Kidney capillary endothelial cell (primary cell): Measurements from ENCODE around the gene FNDC3B.

ENCODE experiments used
- DNase-seq: peaks from one replicate; pipeline ENCODE4 v3.0.0-alpha.2; 2018; ENCODE audit warnings: low spot score

Gene FNDC3B

GRCh38 chr3:172170841-172171240, 131.5 kb downstream of the FNDC3B start:
- no peak for DNase-seq

- DNase-seq, result no peak
These were observed 132.2 kb downstream of the FNDC3B start for GRCh38 chr3:172171396-172172075.

GRCh38 chr3:172173316-172174254, 134.2 kb downstream of the FNDC3B start:
- DNase-seq, result no peak

GRCh38 chr3:172174513-172175253, 135.3 kb downstream of the FNDC3B start:
- DNase-seq, result no peak

- DNase-seq, result no peak
These were observed 135.8 kb downstream of the FNDC3B start for GRCh38 chr3:172175254-172175599.

- DNase-seq, result peak; percentile 20
These were observed 136.8 kb downstream of the FNDC3B start for GRCh38 chr3:172176061-172176770.

- no peak for DNase-seq
These were observed 137.7 kb downstream of the FNDC3B start for GRCh38 chr3:172177046-172177445.

- no peak for DNase-seq
These were observed 138.5 kb downstream of the FNDC3B start for GRCh38 chr3:172177803-172178316.

GRCh38 chr3:172179680-172180399, 140.5 kb downstream of the FNDC3B start:
- no peak for DNase-seq

GRCh38 chr3:172180473-172180872, 141.1 kb downstream of the FNDC3B start:
- DNase-seq, result no peak

- peak; percentile 92 for DNase-seq
These were observed 142.7 kb downstream of the FNDC3B start for GRCh38 chr3:172181932-172182586.

GRCh38 chr3:172182797-172183196, 143.4 kb downstream of the FNDC3B start:
- no peak for DNase-seq

GRCh38 chr3:172184106-172184822, 144.9 kb downstream of the FNDC3B start:
- no peak for DNase-seq

GRCh38 chr3:172185907-172186306, 146.5 kb downstream of the FNDC3B start:
- DNase-seq, result no peak

- DNase-seq, result no peak
These were observed 147.2 kb downstream of the FNDC3B start for GRCh38 chr3:172186607-172187006.

GRCh38 chr3:172187511-172187910, 148.1 kb downstream of the FNDC3B start:
- no peak for DNase-seq

- no peak for DNase-seq
These were observed 149.1 kb downstream of the FNDC3B start for GRCh38 chr3:172188511-172188910.

- DNase-seq, result no peak
These were observed 149.8 kb downstream of the FNDC3B start for GRCh38 chr3:172189213-172189612.

GRCh38 chr3:172189987-172190603, 150.7 kb downstream of the FNDC3B start:
- DNase-seq, result no peak
